Right forelimb (tissue), 1 donor: ENCODE measurements around the gene IL17C.

Source experiments
- DNase-seq: peaks from one replicate; pipeline ENCODE4 v3.0.0-alpha.2; 2018

Gene IL17C

DNA sequence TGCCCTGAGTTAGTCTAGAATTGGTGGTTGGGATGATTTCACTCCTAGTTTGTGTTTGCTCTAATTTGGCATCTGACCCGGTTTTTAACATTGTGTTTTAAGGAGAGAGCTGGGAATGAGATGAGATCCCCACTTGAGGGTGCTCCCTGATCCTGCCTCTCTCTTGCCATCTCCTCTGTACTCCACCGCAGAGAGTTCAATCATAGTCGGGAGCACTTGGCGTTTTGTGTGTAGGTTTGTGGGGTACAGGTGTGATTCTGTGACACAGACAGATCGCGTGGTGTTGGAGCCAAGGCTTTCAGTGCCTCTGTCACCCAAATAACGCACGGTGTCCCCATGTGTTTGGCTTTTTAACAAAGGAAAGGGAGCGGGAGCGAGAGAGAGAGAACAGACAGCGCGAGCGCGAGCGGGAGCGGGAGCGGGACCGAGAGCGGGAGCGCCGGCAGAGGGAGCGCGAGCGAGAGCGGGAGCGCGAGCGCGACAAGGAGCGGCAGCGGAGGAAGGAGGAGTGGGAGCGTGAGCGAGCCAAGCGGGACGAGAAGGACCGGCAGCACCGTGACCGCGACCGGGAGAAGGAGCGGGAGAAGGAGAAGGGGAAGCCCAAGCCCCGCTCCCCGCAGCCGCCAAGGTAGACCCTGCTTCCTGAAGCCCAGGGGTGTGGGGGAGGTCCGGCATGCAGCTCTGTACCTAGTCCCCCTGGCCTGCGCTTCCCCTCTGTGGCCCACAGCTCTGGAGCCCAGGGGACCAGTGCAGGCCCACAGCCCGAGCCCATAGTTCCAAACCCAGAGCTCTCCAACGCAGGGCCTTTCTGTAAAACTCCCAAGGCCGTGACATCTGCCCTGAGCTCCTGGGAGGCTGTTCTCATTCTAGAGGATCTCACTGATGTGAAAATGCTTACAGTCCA, 27.2 kb upstream of the IL17C start:
- no peak for DNase-seq

DNA sequence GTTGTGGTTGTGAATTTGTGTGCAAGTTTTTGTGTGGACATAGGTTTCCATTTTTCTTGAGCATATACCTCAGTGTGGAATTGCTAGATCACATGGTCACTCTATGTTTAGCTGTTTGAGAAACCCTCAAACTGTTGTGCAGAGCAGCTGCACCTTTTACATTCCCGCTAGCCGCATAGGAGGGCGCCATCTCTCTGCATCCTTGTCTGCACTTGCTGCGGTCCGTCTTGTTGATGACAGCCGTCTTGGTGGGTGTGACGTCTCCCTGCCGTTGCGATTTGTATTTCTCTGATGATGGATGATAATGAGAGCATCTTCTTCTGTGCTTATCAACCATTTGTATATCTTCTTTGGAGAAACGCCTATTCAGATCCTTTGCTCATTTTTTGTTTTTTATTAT, 25.1 kb upstream of the IL17C start:
- no peak for DNase-seq

DNA sequence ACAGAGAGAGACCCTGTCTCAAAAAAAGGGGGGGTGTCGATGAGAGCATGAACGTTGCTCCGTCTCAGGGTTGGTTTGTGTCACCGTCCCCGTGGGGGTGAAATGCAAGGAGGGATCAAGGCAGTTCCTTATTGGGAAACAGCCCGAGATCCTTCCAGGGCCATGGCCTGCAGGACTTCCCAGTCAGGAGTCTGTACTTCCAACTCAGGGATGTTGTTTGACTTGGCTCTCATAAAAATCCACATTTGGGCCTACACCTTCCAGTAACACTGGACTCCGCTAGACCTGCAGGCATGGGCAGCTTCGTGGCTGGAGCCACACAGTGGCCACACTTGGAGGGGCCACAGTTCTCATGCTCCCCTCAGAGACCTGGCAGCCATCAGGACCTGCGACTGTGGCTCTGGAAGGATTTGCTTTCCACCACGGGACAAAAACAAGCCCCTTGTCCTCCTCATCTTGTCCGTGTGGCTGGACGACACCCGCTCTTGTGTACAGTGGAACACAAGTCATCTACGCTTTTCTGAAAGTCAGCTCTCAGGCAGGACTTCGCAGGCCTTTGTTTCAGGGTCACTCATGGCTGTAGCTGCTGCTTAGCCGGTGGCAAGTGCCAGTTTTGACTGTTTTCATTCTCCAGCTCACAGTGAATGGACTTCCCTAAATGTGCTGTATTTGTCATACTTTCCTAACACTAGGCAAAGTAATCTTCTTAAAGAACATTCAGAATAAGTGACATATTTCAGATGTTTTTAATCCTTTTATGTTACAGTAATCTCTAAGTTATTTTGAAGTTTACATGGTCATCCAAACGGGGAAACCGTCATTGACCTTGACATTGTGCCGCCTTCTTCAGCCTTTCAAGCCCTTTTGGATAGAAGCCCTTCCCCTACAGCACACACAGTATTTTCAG, 24.2 kb upstream of the IL17C start:
- DNase-seq = no peak

DNA sequence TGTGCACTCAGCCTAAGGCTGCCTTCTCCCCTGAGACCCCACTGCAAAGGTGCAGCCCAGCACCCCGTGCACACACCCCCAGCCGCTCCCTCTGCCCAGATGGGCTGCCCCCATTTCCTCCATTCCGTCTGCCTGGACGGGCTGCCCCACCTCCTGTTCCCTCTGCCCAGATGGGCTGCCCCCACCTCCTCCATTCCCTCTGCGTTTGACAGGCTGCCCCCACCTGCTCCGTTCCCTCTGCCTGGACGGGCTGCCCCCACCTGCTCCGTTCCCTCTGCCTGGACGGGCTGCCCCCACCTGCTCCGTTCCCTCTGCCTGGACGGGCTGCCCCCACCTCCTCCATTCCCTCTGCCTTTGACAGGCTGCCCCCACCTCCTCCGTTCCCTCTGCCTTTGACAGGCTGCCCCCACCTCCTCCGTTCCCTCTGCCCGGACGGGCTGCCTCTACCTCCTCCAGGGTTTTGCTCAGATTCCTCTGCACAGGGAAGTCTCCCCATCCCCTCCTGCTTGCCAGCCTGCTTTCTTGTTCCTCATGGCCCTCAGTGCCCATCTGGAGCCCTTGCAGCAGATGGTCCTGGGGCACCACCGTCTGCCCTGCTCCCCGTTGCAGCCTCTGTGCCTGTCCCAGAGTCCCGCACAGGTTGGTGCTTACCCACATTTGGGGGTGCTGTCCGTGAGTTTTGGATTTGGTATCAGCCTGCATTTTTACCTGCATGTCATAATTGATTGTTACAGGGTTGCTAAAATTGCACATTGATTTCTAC, 23.4 kb upstream of the IL17C start:
- DNase-seq = no peak

DNA sequence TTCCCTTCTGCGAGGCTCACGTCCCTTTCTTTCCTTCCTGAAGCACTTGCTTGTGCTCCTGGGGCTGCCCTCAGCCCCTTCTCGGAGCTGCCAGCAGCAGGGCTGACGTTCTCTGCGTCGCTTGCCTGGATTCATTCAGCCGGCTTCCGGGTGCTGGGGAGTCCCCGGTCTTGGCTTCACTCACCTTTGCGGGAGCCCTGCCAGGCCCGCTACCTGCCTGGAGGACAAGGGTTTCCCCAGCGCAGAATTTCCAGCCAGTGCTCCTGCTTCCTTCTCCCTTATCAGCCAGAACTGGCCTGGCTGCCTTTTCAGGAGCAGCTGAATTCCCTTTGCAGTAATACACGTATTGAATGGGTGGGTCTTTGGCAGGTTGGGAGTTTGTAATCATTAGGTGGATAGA, 22.1 kb upstream of the IL17C start:
- DNase-seq = no peak

DNA sequence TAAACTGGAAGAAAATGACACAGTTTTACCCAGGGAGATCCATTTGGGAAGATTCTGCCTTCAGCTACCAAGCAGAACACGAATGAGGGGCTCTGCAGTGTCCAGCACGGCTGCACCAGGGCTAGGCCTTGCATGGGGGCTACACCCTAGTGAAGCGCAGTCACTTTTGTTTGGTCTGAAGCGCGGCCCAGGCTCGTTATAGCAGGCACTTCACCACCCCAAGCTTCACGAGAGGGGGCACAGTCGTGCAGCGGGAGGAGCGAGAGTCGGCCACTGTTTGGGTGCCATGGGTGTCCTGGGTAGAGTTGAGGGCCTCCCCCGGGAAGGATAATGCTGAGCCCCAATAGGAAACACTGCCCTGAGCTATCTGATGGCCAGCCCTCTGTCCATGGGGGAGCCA, 21.6 kb upstream of the IL17C start:
- DNase-seq = no peak

DNA sequence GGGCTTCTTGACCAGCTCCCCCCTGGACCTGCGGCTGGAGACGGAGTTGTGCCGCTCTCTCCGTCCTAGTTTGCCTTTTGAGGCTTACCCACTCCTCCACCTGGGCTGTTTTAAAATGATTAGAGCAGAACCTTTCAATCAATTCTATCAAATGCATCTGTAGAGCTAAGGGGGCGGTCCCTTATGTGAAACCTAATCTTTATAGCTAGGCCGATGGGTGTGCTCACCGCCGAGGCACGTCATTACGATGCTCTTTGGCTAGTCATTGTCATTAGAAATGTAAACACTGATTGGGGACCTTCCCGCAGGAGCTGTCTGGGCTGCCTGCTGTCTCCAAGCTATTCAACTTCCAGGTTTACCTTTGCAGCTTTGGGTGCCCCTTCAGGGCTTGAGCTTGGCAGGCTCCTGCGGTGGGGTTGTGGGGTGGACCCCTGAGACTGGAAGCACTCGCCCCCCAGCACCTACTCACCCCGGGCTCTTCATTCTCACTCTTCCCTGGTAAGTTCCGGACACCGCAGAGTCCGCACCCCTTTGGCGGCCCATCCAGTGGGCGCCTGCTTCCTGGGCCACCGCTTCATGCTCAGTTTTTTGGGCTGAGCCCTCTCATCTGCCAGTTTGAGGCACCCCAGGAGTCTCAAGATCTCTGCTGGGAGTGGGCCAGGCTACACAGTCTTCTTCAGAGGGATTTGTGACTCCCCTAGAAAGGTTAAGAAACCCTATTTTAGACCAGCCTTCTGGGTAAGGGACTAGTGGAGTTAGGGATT, 20.9 kb upstream of the IL17C start:
- no peak for DNase-seq

DNA sequence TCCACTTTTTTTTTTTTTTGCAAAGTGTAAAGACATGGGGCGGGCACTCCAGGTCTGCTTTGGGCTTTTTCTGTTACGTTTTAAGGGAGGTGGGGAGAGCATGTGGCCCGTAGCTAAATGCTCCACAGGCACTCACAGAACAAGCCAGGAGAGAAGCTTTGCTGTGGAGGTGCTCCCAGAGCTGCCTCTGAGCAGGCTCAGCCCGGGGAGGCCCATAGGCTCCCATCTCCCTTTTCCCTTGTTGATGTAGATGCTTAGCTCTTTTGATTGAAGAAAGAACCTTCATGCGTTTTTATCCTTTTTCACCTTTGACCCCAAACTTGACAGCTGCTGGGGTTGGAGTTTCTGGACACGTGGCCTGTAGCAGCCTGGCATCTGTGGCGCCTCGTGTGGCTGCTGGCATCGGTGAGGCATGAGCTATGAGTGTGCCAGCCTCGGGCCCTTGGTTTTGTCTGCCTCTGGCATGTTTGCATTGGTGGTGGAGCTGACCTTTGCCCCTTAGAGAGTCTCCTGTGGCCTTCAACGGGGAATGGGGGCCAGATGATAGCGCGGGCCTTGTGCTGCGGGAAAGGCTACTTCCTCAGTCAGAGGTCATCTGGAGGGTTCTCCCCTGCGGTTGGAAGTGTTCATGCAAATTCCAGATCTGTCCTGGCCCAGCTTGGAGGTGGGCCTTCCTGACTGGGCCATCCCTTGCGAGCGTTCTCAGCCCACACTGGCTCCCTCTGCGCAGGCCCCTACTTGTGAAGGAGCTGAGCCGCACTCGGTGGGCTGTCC, 20.0 kb upstream of the IL17C start:
- DNase-seq = no peak

DNA sequence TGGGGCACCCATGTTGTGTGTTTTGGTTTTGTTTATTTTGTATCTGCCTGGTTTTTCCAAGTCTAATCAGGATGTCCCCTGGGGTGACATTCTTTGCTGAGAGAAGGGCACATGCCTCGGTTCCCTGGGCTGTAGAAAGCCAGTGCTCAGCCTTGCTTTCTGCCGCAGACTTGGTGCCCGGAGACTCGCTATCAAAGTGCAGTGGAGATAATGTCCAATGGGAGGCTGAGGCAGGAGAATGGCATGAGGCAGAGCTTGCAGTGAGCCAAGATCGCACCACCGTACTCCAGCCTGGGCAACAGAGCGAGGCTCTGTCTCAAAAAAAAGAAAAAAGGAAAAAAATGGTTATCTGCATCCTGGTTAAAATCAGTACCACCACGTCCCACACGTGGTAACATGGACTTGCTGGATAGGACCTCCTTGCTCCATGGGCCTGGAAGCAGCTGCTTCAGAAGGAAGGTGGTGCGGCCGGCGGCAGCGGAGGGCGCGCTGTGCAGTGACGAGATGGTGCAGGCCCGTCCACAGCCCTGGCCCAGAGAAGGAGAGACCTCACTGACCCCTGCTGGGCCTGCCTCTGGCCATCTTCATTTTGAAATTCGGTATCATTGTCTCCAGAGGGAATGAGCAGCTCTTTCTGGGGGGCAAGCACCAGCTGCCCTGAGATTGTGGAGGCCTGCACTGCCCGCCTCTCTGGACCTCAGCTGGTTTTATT, 19.3 kb upstream of the IL17C start:
- DNase-seq = no peak

DNA sequence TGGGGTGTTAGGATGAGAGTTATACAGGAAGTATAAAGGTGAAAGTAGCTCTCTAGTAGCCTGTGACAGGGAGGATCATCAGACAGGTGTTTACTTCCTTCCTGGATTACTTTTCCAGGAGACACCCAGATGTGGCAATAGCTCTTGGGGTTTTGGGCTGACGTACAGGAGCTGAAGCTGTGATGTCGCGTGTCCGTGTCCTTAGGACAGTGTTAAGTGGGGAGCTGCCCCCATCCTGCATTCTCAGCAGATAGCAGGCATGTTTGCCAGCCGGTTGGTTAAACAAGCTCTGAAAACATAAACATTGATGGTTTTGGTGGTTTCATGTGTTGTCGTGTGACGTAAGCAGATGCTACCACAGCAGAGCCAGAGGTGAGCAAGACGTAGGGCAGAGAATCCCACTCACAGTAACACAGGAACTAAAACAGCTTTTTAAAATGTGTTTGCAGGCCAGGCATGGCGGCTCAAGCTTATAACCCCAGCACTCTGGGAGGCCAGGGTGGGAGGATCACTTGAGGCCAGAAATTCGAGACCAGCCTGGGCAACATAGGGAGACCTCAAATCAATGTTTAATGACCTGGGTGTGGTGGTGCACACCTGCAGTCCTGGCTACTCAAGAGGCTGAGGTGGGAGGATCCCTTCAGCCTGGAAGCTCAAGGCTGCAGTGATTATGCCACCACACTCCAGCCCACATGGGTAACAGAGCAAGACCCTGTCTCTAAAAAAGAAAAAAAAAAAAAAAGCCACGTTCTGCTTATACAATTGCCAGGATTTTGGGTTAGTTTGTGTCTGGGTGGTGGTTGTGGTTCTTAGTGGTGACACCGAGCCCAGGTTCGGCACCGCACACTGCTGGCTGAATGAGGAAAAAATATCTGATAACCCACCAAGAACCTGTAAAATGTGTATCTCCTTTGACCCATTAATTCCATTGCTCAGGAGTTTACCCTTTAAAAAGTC, 18.2 kb upstream of the IL17C start:
- DNase-seq = no peak

DNA sequence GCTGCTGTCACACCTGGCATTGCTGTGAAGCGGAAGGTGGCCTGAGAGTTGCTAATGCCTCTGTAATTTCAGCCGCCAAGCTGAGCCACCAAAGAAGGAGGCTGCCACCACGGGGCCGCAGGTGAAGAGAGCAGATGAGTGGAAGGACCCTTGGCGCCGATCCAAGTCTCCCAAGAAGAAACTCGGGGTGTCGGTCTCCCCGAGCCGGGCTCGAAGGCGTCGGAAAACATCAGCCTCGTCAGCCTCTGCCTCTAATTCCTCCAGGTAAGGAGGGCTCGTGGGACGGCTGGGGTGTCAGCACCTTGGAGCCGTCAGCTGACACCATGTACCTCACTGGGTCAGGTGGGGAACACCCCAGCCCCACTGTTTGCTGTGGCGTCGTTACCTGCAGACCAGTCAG, 16.2 kb upstream of the IL17C start:
- no peak for DNase-seq

DNA sequence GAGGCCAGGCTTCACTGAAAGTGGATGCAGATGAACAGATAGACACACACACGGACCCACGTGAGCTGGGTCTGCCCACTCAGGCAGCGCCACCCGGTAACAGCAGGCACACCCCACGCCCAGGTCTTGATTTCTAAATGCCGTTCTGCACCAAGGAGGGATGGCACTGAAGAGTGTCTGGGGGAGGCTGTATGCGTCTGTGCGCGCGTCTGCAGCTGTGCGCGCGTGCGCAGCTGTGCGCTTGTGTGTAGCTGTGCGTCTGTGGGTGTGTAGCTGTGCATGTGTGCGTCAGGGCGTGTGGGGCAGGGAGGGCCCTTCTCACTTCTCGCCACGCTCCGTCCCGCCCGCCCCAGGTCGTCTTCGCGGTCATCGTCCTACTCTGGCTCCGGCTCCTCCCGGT, 15.5 kb upstream of the IL17C start:
- DNase-seq = no peak

DNA sequence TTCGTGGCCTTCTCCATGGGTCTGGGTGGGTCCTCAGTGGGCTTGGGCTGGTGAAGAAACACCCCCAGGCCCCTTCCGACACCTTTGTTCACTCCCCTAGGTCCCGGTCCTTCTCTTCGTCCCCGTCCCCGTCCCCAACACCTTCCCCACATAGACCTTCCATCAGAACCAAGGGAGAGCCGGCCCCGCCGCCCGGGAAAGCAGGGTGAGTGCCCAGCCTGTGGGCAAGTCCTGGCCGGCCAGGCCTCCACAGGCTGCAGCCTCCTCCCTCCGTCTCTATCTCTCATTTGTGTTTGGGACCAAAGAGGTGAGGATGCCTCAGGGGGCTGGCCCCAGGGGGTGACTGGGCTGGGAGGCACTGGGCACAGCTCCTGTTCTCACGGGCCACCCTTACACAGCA, 14.5 kb upstream of the IL17C start:
- DNase-seq = no peak

DNA sequence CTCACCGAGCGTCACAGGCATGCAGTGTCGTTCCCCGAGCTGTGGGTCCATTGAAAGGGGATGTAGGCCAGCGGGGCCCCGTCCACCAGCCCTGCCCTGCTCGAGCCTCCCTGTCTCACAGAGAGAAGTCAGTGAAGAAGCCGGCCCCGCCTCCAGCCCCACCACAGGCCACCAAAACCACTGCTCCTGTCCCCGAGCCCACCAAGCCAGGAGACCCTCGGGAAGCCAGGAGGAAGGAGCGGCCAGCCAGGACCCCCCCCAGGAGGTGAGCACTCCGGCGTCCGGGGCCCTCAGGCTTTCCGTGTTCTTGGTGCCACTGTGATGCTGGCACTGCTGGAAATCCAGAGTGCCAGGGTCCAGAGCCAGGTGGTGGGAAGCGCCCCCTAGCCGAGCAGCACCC, 13.9 kb upstream of the IL17C start:
- no peak for DNase-seq

DNA sequence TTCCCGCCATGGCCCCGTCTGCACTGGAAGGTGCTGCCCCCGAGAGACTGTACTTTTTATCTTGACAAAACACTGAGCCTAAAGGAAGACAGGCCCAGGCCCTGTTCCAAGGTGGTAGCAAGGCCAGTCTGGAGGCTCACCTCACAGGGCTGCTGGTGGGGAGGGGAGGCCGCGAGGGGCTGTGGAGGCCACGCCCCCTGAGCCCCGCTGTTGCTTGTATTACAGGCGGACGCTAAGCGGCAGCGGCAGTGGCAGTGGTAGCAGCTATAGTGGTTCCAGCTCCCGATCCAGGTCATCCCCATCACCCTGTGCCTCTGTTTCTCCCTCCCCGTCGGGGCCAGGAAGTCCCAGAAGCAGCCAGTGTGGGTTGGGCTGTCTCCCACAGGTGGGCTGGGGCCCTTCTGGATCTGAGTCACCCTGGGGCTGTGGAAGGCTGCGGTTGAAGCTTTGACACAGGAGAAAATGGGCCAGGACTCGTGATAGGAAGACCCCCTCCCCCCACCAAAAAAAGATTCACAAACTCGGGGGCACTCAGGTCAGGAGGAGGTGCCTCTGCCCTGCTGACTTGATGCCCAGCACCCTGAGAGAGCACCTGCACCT, 13.3 kb upstream of the IL17C start:
- no peak for DNase-seq

DNA sequence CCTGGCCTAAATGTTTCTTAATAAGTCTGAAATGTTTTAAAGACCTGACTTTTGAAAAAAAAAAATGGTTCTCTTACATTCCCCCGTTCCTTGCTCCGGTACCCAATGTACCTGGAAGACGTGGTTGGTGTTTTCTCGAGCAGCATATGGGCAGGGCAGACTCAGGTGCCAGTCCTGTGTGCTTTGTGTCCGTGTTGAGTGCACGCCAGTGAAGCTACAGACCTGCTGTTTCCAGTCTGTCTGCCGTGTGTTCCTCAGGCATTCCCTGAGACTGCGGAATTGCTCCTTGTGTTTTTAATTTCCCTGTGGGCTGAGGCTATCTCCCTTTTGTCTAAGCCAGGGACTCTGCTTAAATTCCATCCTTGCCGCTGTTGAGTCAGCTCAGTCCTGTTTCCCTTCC, 11.7 kb upstream of the IL17C start:
- no peak for DNase-seq

DNA sequence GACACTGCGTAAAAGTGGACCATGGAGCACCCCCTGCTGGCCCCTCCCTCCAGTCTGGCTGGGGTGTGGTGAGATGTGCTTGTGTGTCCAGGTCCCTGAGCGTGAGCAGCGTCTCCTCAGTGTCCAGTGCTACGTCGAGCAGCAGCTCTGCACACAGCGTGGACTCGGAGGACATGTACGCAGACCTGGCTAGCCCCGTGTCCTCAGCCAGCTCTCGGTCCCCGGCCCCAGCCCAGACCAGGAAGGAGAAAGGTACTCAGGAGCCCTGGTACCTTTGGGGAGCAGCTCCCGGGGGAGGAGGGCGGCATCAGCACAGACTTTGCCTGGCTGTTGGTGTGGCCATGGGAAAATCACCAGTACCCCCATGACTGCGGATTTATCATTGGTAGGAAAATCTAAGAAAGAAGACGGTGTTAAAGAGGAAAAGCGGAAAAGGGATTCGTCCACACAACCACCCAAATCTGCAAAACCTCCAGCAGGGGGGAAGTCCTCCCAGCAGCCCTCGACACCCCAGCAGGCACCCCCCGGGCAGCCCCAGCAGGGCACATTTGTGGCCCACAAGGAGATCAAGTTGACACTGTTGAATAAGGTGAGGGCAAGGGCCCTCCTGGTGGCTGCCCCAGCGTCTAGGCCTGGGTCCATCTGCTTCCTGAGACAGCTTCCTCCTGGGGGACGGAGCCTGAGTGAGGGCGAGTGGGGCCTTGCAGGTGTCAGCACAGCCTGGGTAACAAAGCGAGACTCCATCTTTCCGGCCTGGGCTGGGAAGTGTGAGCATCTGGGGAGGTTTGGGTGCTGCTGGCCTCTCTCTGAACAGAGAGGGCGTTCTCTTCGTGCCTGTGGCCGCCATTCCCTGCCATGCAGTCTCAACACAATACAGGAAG, 10.6 kb upstream of the IL17C start:
- DNase-seq = no peak

DNA sequence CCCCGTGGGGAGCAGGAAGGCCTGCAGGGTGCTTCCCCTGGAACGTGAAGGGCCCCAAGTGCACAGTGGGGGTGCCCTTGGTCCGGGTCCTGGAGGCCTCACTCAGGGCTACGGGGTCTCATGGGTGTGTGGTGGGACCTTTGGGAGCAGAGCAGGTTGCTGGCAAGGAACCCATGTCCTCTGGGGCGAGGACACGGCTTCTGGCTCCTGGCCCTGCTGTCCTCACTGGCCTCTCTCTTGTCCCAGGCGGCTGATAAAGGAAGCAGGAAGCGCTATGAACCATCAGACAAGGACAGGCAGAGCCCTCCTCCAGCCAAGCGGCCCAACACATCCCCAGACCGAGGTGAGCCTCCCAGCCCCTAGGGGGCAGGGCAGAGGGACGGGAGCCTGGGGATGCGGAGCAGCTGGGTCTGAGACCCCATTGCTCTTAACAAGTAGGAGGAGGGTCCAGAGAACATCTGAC, 9.8 kb upstream of the IL17C start:
- no peak for DNase-seq
